Ishikawa (cell line): ENCODE results near the gene TNC.

Source experiments
- CEBPB ChIP-seq: IDR thresholded peaks from 2 replicates; pipeline ENCODE4 v1.6.1; 2012
- CREB1 ChIP-seq: IDR thresholded peaks from 2 replicates; pipeline ENCODE4 v1.6.1; 2012; ENCODE audit warnings: low read depth
- EGR1 ChIP-seq: IDR thresholded peaks from 2 replicates; pipeline ENCODE4 v1.6.1; 2012
- EP300 ChIP-seq: IDR thresholded peaks from 2 replicates; pipeline ENCODE4 v1.6.1; 2012; ENCODE audit warnings: borderline replicate concordance
- FOXM1 ChIP-seq: IDR thresholded peaks from 2 replicates; pipeline ENCODE4 v1.6.1; 2012; ENCODE audit warnings: low read depth, borderline replicate concordance
- MAX ChIP-seq: IDR thresholded peaks from 2 replicates; pipeline ENCODE4 v1.6.1; 2012
- NFIC ChIP-seq: IDR thresholded peaks from 2 replicates; pipeline ENCODE4 v1.6.1; 2012
- RAD21 ChIP-seq: IDR thresholded peaks from 2 replicates; pipeline ENCODE4 v1.6.1; 2012; ENCODE audit warnings: low read depth
- REST ChIP-seq: IDR thresholded peaks from 2 replicates; pipeline ENCODE4 v1.6.1; 2012; ENCODE audit warnings: low read depth, mild to moderate bottlenecking
- TAF1 ChIP-seq: IDR thresholded peaks from 2 replicates; pipeline ENCODE4 v1.6.1; 2012; ENCODE audit warnings: low read depth, mild to moderate bottlenecking
- TCF12 ChIP-seq: IDR thresholded peaks from 2 replicates; pipeline ENCODE4 v1.6.1; 2012; ENCODE audit warnings: low read depth
- TEAD4 ChIP-seq: IDR thresholded peaks from 2 replicates; pipeline ENCODE4 v1.6.1; 2012
- USF1 ChIP-seq: IDR thresholded peaks from 2 replicates; pipeline ENCODE4 v1.6.1; 2012
- YY1 ChIP-seq: IDR thresholded peaks from 2 replicates; pipeline ENCODE4 v1.6.1; 2012; ENCODE audit warnings: low read depth
- ZBTB7A ChIP-seq: IDR thresholded peaks from 2 replicates; pipeline ENCODE4 v1.6.1; 2012; ENCODE audit warnings: low read depth

The TNC gene

GRCh38 chr9:115155037-115155436 lies 37.1 kb upstream of the TNC start:
- no peak for TF ChIP-seq EGR1
- TF ChIP-seq NFIC, result no peak
- TF ChIP-seq TAF1, result no peak
- no peak for TF ChIP-seq TCF12
- no peak for TF ChIP-seq RAD21
- no peak for TF ChIP-seq ZBTB7A
- no peak for TF ChIP-seq YY1
- TF ChIP-seq FOXM1, result no peak
- TF ChIP-seq USF1, result no peak

GRCh38 chr9:115154617-115155016 lies 36.7 kb upstream of the TNC start:
- TF ChIP-seq NFIC (no peak), RAD21 (no peak), MAX (no peak), REST (no peak), CEBPB (no peak), TAF1 (no peak), USF1 (no peak), FOXM1 (no peak), CREB1 (no peak), TCF12 (no peak), YY1 (no peak), ZBTB7A (no peak), TEAD4 (no peak), EGR1 (no peak), EP300 (no peak)

- no peak for TF ChIP-seq YY1
- TF ChIP-seq MAX, result no peak
- no peak for TF ChIP-seq EGR1
- no peak for TF ChIP-seq TEAD4
- no peak for TF ChIP-seq USF1
Observed at GRCh38 chr9:115152281-115152820, 34.4 kb upstream of the TNC start.

GRCh38 chr9:115148721-115149120 lies 30.8 kb upstream of the TNC start:
- TF ChIP-seq EP300, result no peak
- no peak for TF ChIP-seq MAX
- TF ChIP-seq FOXM1, result no peak
- TF ChIP-seq CEBPB, result no peak
- TF ChIP-seq RAD21, result no peak
- no peak for TF ChIP-seq NFIC
- TF ChIP-seq USF1, result no peak
- TF ChIP-seq TCF12, result no peak
- TF ChIP-seq CREB1, result no peak
- TF ChIP-seq ZBTB7A, result no peak
- no peak for TF ChIP-seq TEAD4
- no peak for TF ChIP-seq EGR1
- TF ChIP-seq TAF1, result no peak
- no peak for TF ChIP-seq REST
- TF ChIP-seq YY1, result no peak

GRCh38 chr9:115146581-115147021 lies 28.6 kb upstream of the TNC start:
- no peak for TF ChIP-seq ZBTB7A
- TF ChIP-seq NFIC, result peak; percentile 36; the same call in 1 of the 2 replicates
- TF ChIP-seq EP300, result peak; percentile 71; the same call in 1 of the 2 replicates
- TF ChIP-seq MAX, result no peak
- TF ChIP-seq CREB1, result no peak
- TF ChIP-seq TAF1, result no peak
- peak; percentile 63 for TF ChIP-seq TCF12
- no peak for TF ChIP-seq CEBPB
- no peak for TF ChIP-seq REST
- no peak for TF ChIP-seq FOXM1
- TF ChIP-seq EGR1, result no peak
- TF ChIP-seq TEAD4, result peak; percentile 90
- TF ChIP-seq USF1, result no peak
- TF ChIP-seq YY1, result no peak
